Uterus (tissue), 4 donors: Measurements from ENCODE around the gene TAPT1. TPM values are rescaled to one million over a fixed set of nuclear protein-coding genes. Genes with fewer than 3 reads are reported as not detected.
"Not testable (repeated sequence)": the region's sequence is repeated elsewhere in the genome, so short reads cannot be mapped to it uniquely, and the experiment has no call there.

ENCODE experiments used
- DNase-seq, 2 donors: peaks; one replicate each; pipeline ENCODE4 v3.0.0-alpha.2; 2019 to 2020
- H3K27ac ChIP-seq, 2 donors: fragments of 200-600 bp; sonication (generic); 1 replicate in 1 of 2; 2 replicates in 1 of 2; pipeline ENCODE4 v1.5.1; 2016 to 2018
- H3K27me3 ChIP-seq, 2 donors: fragments of 200-600 bp; sonication (generic); one replicate each; pipeline ENCODE4 v1.5.1; 2018 to 2019; ENCODE audit warnings: control low read depth in 1 of 2
- H3K36me3 ChIP-seq, 2 donors: fragments of 200-600 bp; sonication (generic); one replicate each; pipeline ENCODE4 v1.5.1; 2019; ENCODE audit warnings: control low read depth in 1 of 2
- H3K4me1 ChIP-seq, 2 donors: fragments of 200-600 bp; sonication (generic); one replicate each; pipeline ENCODE4 v1.5.1; 2018 to 2019; ENCODE audit warnings: control low read depth in 1 of 2
- H3K4me3 ChIP-seq, 2 donors: fragments of 200-600 bp; sonication (generic); 1 replicate in 1 of 2; 2 replicates in 1 of 2; pipeline ENCODE4 v1.5.1; 2018 to 2019; ENCODE audit warnings: mild to moderate bottlenecking in 1 of 2
- H3K9me3 ChIP-seq, 2 donors: fragments of 200-600 bp; sonication (generic); one replicate each; pipeline ENCODE4 v1.5.1; 2019; ENCODE audit warnings: control low read depth in 1 of 2
- CTCF ChIP-seq, 4 experiments: fragments of 200-600 bp in 2 of 4; fragments of 450-650 bp in 2 of 4; sonication (generic) in 2 of 4; IDR thresholded peaks; one replicate each; pipeline ENCODE4 v1.5.1; 2016 to 2019; ENCODE audit warnings: antibody characterized with exemption in 4 of 4, mild to moderate bottlenecking in 2 of 4, moderate library complexity in 1 of 4
- POLR2A ChIP-seq, 2 donors: fragments of 450-650 bp; IDR thresholded peaks; one replicate each; pipeline ENCODE4 v1.6.1; 2016; ENCODE audit warnings: antibody characterized with exemption in 2 of 2, mild to moderate bottlenecking in 1 of 2, moderate library complexity in 1 of 2
- intact Hi-C: fragments of 100-400 bp; cut with DNase I; formaldehyde crosslinking; loops from one replicate; pipeline ENCODE4 v1.15.1; 2023; ENCODE audit warnings: low total_unique reads
- total RNA-seq, 4 donors: library from RNA; depleted of rRNA in 3 of 4; stranded (reverse); fragments of >200 nt in 3 of 4; gene quantifications; one replicate each; pipeline versions ENCODE4 v1.1.0 to v1.2.4, GENCODE V29; 2014 to 2023
- donor health status: DM: yes; HTN: yes; CAD: no.

TAPT1 gene
- total RNA-seq, 4 donors from 2014 or later, result 28.2 to 68.5 (median 63.5) TPM

DNA sequence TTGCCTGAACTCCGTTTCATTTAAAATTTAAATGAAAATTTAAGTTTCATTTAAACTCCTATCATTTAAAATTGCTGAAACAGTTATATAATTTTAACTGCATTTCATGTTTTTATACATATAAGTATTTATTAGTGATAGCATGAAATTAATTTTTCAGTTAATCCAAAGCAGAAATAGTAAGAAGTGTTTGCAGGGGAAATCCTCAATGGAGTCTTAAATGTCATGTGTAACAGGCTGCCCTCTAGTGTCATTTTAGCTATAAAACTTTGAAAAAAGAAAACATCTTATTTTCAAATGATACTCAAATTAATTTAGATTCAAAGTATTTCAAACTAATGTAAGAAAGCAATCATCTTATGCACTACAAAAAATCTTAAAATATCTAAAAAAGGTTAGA, 27.2 kb downstream of the TAPT1 start:
- no peak overlapping the region for H3K4me3 ChIP-seq
- no peaks in the 10 kb centered on the region for H3K36me3 ChIP-seq
- intact Hi-C loops, result no loop called here
- no peak for DNase-seq
- no peak for TF ChIP-seq POLR2A (IDR thresholded peaks at IDR 0.05)
- peak in 3 of 4 experiments; percentile 20 to 33 (median 23) for TF ChIP-seq CTCF (IDR thresholded peaks at IDR 0.05)
- H3K27ac ChIP-seq, result peak overlapping the region in 1 of 2 donors; percentile 43
- no peaks in the 10 kb centered on the region for H3K4me1 ChIP-seq
- no peaks in the 10 kb centered on the region for H3K27me3 ChIP-seq
- H3K9me3 ChIP-seq, result no peaks in the 10 kb centered on the region

DNA sequence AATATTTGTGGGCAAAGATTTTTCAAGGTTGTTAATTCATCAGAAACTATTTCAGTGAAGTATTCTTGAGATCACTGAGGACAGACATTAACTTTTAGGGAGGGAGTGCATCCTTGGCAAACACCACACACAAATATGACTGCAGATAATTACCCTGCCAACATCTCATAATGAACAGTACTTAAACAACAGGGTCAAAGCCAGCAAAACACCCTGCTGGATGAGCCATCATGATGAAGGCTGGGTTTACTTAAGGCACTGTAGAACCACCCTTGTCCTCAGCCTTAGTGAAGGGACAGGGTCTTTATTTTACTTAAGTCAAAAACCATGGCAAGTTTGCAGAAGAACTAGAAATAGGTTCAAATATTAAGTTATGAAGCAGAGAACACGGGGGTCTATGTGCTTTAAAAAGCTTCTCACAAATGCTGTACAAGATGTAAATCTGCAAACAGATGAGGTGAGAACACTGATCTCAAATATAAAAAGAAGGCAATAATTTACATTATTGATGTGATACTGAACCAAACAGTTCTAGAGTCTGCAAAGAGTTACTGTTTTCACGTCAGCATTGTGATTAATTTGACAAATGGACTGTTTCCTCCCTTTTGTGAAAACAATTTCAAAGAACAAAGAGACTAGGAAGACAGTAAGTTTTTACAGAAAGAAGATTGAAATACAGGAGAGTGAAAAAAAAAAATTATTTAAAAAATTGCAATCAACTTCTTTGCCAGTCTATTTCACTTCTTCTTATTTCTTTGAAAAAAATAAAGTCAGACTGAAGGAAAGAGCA, 28.2 kb downstream of the TAPT1 start:
- DNase-seq, result no peak
- H3K36me3 ChIP-seq, result no peaks in the 10 kb centered on the region
- H3K4me1 ChIP-seq, result peaks cover 0 to 7% of the 10 kb centered on the region in 2 donors
- no peaks in the 10 kb centered on the region for H3K27me3 ChIP-seq
- H3K9me3 ChIP-seq, result no peaks in the 10 kb centered on the region
- peak overlapping the region; percentile 43 to 62 for H3K27ac ChIP-seq
- no peak for TF ChIP-seq POLR2A (IDR thresholded peaks at IDR 0.05)
- intact Hi-C loops, result no loop called here
- H3K4me3 ChIP-seq, result no peak overlapping the region

GRCh38 chr4:16196482-16197393, 29.5 kb downstream of the TAPT1 start:
- peak overlapping the region; percentile 62 to 64 for H3K27ac ChIP-seq
- no peaks in the 10 kb centered on the region for H3K9me3 ChIP-seq
- TF ChIP-seq CTCF (IDR thresholded peaks at IDR 0.05), result peak; percentile 32 to 52 (median 38)
- TF ChIP-seq POLR2A (IDR thresholded peaks at IDR 0.05), result no peak
- intact Hi-C loops, result no loop called here
- no peaks in the 10 kb centered on the region for H3K27me3 ChIP-seq
- DNase-seq, result no peak
- peaks cover 0 to 7% of the 10 kb centered on the region in 2 donors for H3K4me1 ChIP-seq
- H3K36me3 ChIP-seq, result no peaks in the 10 kb centered on the region
- H3K4me3 ChIP-seq, result no peak overlapping the region

GRCh38 chr4:16195209-16195608, 31.1 kb downstream of the TAPT1 start:
- no peak for TF ChIP-seq POLR2A (IDR thresholded peaks at IDR 0.05)
- no peak for TF ChIP-seq CTCF (IDR thresholded peaks at IDR 0.05)
- intact Hi-C loops, result no loop called here

DNA sequence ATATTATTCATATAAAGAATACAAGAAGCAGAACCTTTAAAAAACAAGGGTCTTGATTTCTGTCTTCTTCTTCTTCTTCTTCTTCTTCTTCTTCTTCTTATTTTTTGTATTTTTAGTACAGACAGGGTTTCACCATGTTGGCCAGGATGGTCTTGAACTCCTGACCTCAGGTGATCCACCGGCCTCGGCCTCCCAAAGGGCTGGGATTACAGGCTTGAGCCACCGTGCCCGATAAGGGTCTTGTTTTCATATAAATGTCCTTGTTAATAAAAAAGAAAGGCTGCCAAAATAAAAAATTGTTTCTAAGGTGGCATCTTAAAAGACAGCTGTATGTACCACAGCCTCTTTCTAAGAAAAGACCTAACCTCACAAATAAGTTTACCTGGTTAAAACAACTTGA, 31.5 kb downstream of the TAPT1 start:
- intact Hi-C loops, H3K4me3 ChIP-seq, DNase-seq, H3K27ac ChIP-seq, H3K4me1 ChIP-seq, H3K36me3 ChIP-seq, H3K27me3 ChIP-seq, H3K9me3 ChIP-seq: not testable (repeated sequence)

More at GRCh38 chr4:16195209-16195608, 31.1 kb downstream of the TAPT1 start:
- peaks cover 0 to 7% of the 10 kb centered on the region in 2 donors for H3K4me1 ChIP-seq
- no peak overlapping the region for H3K4me3 ChIP-seq
- DNase-seq, result no peak
- H3K27me3 ChIP-seq, result no peaks in the 10 kb centered on the region
- H3K27ac ChIP-seq, result no peak overlapping the region
- H3K36me3 ChIP-seq, result no peaks in the 10 kb centered on the region
- no peaks in the 10 kb centered on the region for H3K9me3 ChIP-seq

- intact Hi-C loops, result no loop called here
- DNase-seq, result no peak
- H3K4me1 ChIP-seq, result peaks cover 0 to 7% of the 10 kb centered on the region in 2 donors
- no peaks in the 10 kb centered on the region for H3K27me3 ChIP-seq
- no peak overlapping the region for H3K4me3 ChIP-seq
- H3K36me3 ChIP-seq, result no peaks in the 10 kb centered on the region
- TF ChIP-seq CTCF (IDR thresholded peaks at IDR 0.05) (no peak), POLR2A (IDR thresholded peaks at IDR 0.05) (no peak)
- H3K9me3 ChIP-seq, result no peaks in the 10 kb centered on the region
- no peak overlapping the region for H3K27ac ChIP-seq
These were observed 32.1 kb downstream of the TAPT1 start for GRCh38 chr4:16194214-16194613.
